ENCODE measurements around the gene DNAH17. TPM values are rescaled to one million over a fixed set of nuclear protein-coding genes. Genes with fewer than 3 reads are reported as not detected.

DNAH17 gene
- polyA plus RNA-seq, 5 donors, result 2.1 to 5.1 (median 4.3) TPM

- no peak for DNase-seq
Observed at GRCh38 chr17:78496311-78496710, 80.9 kb downstream of the DNAH17 start.

- DNase-seq, result no peak
Observed at GRCh38 chr17:78495634-78496033, 81.6 kb downstream of the DNAH17 start.

- no peak for DNase-seq
Observed at GRCh38 chr17:78494696-78495330, 82.4 kb downstream of the DNAH17 start.

GRCh38 chr17:78493853-78494695, 83.1 kb downstream of the DNAH17 start:
- no peak for DNase-seq

DNA sequence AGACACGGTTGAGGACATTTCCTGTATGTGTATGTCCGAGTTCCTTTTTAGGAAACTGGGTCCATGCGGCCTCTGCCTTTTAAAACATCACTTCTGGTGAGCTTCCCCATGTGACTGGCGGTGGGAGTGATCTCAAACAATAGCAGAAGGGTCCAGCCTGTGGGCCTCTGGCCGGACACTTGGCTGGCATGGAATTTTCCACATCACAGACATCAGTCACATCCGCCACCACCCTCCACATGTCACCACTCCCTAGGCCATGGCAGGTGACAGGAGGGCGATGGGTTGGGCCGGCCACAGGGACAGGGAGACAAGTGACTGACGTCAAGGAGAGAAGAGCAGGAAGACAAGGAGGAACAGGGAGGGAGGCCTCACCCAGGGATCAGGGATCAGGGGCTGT, 83.7 kb downstream of the DNAH17 start:
- no peak for DNase-seq

- no peak for DNase-seq
Observed at GRCh38 chr17:78492116-78492799, 84.9 kb downstream of the DNAH17 start.

GRCh38 chr17:78491236-78492115, 85.7 kb downstream of the DNAH17 start:
- no peak for DNase-seq

DNA sequence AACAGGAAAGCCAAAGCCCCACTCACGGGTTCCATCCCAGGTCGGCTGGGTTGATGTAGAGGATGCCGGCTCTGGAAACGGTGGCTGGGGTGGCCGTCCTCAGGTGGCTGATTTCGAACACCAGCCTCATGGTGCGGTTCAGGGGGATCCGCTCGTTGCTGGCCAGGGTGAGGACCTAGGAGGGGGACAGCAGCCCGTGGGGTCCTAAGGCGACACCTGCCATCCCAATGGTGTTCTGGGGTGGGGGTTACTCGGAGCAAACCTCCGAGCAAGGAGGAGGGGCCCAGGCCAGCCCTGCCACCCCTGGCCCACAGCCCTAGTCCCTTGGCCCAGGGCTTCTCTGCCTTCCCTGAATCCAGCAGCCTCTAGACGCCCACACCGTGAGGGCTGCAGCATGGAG, 86.5 kb downstream of the DNAH17 start:
- no peak for DNase-seq

DNA sequence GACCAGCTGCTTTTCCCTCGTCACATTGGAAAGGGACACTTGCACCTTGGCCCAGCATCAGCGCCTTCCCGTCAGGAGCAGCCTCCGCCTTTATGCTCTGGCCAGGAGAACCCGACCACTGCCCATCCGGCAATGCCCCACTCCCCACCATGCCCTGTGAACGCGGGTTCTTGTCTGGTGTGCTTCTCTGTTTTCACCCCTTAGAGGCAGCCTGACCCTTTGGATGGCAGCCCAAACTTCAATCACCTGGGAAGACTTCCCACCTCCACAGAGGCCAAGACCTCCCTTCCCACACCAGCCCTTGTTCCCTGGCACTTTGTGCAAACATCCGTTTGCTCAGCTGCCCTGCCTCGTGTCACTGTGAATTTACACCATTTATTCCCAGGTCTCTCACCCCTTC, 87.0 kb downstream of the DNAH17 start:
- DNase-seq, result no peak

DNA sequence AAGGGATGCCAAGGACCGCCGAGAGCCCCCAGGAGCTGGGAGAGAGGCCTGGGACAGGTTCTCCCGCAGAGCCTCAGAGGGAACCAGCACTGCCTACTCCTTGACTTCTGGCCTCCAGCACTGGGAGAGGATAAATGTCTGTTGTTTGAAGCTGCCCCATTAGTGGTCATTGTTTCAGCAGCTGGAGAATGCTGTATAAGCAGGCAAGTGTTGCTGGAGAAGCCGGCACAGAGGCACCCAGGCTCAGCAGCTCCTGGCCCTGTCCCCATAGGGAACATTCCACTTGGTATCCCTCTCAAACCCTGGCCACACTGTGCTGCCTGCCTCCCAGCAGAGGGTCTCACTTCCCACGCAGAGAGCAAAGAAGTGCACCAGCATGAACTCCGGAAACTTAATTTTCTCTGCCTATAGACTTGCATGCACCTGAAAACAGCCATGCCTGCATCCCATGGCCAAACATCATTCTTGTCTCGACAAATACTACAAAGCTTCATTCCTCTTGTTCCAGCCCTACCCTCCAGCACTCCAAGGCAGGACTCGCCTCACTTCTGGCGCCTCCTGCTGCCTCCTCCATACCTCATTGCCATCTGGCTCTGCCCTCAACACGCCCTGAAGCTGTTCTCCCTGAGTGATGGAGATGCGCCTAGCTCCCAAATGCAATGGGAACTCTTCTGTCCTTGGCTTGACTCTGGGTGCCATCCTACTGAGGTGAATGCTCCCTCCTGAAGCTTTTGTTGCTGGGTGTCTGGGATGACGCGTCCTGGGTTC, 88.1 kb downstream of the DNAH17 start:
- DNase-seq, result no peak

GRCh38 chr17:78488156-78488555, 89.0 kb downstream of the DNAH17 start:
- DNase-seq, result no peak

GRCh38 chr17:78486946-78487680, 90.1 kb downstream of the DNAH17 start:
- no peak for DNase-seq

GRCh38 chr17:78486228-78486802, 90.9 kb downstream of the DNAH17 start:
- DNase-seq, result no peak

DNA sequence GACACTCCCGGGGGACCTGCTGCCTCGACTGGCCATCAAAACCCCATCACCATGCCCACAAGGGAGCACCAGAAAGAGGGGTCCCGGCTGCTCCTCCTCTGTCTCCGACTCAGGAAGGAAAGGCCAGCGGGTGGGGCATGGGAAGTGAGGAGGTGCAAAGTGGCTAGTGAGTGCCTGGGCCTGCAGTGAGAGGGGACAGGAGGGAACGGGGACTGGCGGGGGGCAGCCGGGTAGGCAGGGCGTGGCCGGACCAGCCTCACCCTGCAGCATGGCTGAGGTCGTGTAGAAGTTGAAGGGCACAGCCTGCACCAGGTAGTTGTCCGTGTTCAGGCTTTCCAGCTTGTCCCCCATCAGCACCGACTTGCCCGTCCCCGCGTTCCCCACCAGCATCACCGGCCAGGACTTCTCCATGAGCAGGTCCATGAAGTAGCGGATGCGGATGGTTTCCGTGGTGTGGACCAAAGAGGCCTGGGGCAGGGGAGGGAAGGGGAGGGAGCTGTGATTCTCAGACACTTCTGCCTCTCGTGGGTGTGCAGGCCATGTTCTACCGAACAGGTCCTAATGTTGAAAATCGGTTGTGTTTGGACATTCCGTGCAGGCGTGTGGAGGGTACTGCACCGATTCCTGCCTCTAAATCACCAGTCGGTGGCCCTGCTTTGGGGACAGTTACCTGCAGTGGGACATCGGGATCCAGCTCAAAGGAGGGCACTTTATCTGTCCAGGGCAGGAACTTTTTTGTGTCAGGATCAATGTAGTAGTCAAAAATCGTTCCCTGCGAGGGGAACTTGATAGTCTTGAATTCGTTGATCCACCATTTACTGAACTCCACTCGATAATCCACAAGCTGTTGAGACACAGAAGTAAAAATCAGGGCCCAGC, 91.7 kb downstream of the DNAH17 start:
- DNase-seq, result no peak

- no peak for DNase-seq
Observed at GRCh38 chr17:78484271-78485246, 92.6 kb downstream of the DNAH17 start.

GRCh38 chr17:78479369-78479768, 97.8 kb downstream of the DNAH17 start:
- no peak for DNase-seq

- no peak for DNase-seq
Observed at GRCh38 chr17:78478757-78479297, 98.4 kb downstream of the DNAH17 start.
